Loucy (cell line): ENCODE results near the gene MYO1E.

ENCODE experiments used
- CTCF ChIP-seq: fragments of 200-600 bp; sonication (generic); conservative IDR thresholded peaks from 2 replicates; pipeline ENCODE4 v1.5.1; 2014; ENCODE audit warnings: mild to moderate bottlenecking, antibody characterized with exemption, low read length
- EZH2phosphoT487 ChIP-seq: fragments of 200-600 bp; IDR thresholded peaks from 2 replicates; pipeline ENCODE4 v1.6.1; 2018; ENCODE audit warnings: antibody characterized with exemption, mild to moderate bottlenecking, moderate library complexity, borderline replicate concordance

- TF ChIP-seq CTCF: no peak
- no peak for TF ChIP-seq EZH2phosphoT487
These were observed 284.9 kb downstream of the MYO1E start for GRCh38 chr15:59087731-59088130.
